Ureter (tissue), 1 donor: ENCODE measurements around the gene SLX9. TPM values are rescaled to one million over a fixed set of nuclear protein-coding genes. Genes with fewer than 3 reads are reported as not detected.

ENCODE experiments used
- DNase-seq: peaks from one replicate; pipeline ENCODE4 v3.0.0-alpha.2; 2020; ENCODE audit warnings: low spot score
- total RNA-seq: library from RNA; stranded (reverse); gene quantifications from one replicate; pipeline ENCODE4 v1.2.4, GENCODE V29; 2023
- donor health status: DM: yes; HTN: yes; CAD: no.

The SLX9 gene
- total RNA-seq, 1 donor from 2014 or later = 32.4 TPM

GRCh38 chr21:44930543-44930981 is 9.3 kb upstream of the SLX9 start:
- no peak for DNase-seq

GRCh38 chr21:44931137-44931500 is 8.7 kb upstream of the SLX9 start:
- no peak for DNase-seq

GRCh38 chr21:44931501-44932407 is 8.1 kb upstream of the SLX9 start:
- DNase-seq = no peak

- no peak for DNase-seq
Measured at GRCh38 chr21:44932408-44933181, 7.2 kb upstream of the SLX9 start.

GRCh38 chr21:44933199-44933917 is 6.5 kb upstream of the SLX9 start:
- DNase-seq = no peak

GRCh38 chr21:44933918-44934260 is 5.9 kb upstream of the SLX9 start:
- DNase-seq = no peak

- DNase-seq = no peak
Measured at GRCh38 chr21:44934276-44934675, 5.6 kb upstream of the SLX9 start.

- DNase-seq = no peak
Measured at GRCh38 chr21:44934797-44935532, 4.9 kb upstream of the SLX9 start.

GRCh38 chr21:44935533-44935927 is 4.3 kb upstream of the SLX9 start:
- no peak for DNase-seq

- DNase-seq = no peak
Measured at GRCh38 chr21:44938772-44939531, 877 bp upstream of the SLX9 start.

- DNase-seq = no peak
Measured at GRCh38 chr21:44940116-44940631, 345 bp downstream of the SLX9 start.

GRCh38 chr21:44941567-44941966 is 1.7 kb downstream of the SLX9 start:
- no peak for DNase-seq

- DNase-seq = no peak
Measured at GRCh38 chr21:44942566-44942965, 2.7 kb downstream of the SLX9 start.

GRCh38 chr21:44943005-44943685 is 3.3 kb downstream of the SLX9 start:
- no peak for DNase-seq

- DNase-seq = no peak
Measured at GRCh38 chr21:44943686-44944550, 4.1 kb downstream of the SLX9 start.

GRCh38 chr21:44944596-44944995 is 4.8 kb downstream of the SLX9 start:
- DNase-seq = no peak

GRCh38 chr21:44946254-44947041 is 6.6 kb downstream of the SLX9 start:
- DNase-seq = no peak
